OCI-LY7 (cell line): ENCODE data around the gene CCDC88B. TPM values are rescaled to one million over a fixed set of nuclear protein-coding genes. Genes with fewer than 3 reads are reported as not detected.

Experiments
- BruUV-seq: library from RNA; stranded (reverse); fragments of 400-500 nt; replicated peaks from 2 replicates; lab custom pipeline; 2021; lab: Mats Ljungman, UMichigan
- CTCF ChIA-PET: fragments of 300-600 bp; sonication (Branson Sonifier 250); formaldehyde crosslinking; loops from one replicate; lab custom pipeline; 2022; ENCODE audit warnings: antibody characterized with exemption; ENCODE audit not compliant: unreplicated experiment; lab: Charles Lee
- POLR2A ChIA-PET: fragments of 300-600 bp; sonication (Branson Sonifier 250); formaldehyde crosslinking; loops from one replicate; lab custom pipeline; 2022; ENCODE audit warnings: antibody characterized with exemption; lab: Charles Lee
- DNase-seq: peaks from one replicate; pipeline ENCODE4 v3.0.0-alpha.2; 2015; ENCODE audit warnings: low spot score
- H2AFZ ChIP-seq: fragments of 200-600 bp; sonication (generic), shearing (Covaris generic); 2 replicates; pipeline ENCODE4 v1.6.1; 2014; ENCODE audit warnings: mild to moderate bottlenecking, antibody characterized with exemption, low read length, moderate library complexity
- H3K27ac ChIP-seq: fragments of 200-600 bp; sonication (generic); 2 replicates; pipeline ENCODE4 v1.5.1; 2014; ENCODE audit warnings: mixed run types, low read depth, mild to moderate bottlenecking, moderate library complexity, low read length, inconsistent platforms; ENCODE audit not compliant: poor library complexity, severe bottlenecking
- H3K36me3 ChIP-seq: fragments of 200-600 bp; sonication (generic); 2 replicates; pipeline ENCODE4 v1.6.1; 2014; ENCODE audit warnings: mild to moderate bottlenecking, antibody characterized with exemption, low read length, moderate library complexity, mixed read lengths; ENCODE audit not compliant: insufficient read depth
- H3K4me1 ChIP-seq: fragments of 200-600 bp; sonication (generic); 2 replicates; pipeline ENCODE4 v1.5.1; 2014; ENCODE audit warnings: mild to moderate bottlenecking, low read length; ENCODE audit not compliant: insufficient read depth, poor library complexity, severe bottlenecking
- H3K4me2 ChIP-seq: fragments of 200-600 bp; sonication (generic); 2 replicates; pipeline ENCODE4 v1.6.1; 2014; ENCODE audit warnings: mild to moderate bottlenecking, low read length
- H3K4me3 ChIP-seq: fragments of 200-600 bp; sonication (generic); 2 replicates; pipeline ENCODE4 v1.5.1; 2014; ENCODE audit warnings: mild to moderate bottlenecking, low read depth, low read length; ENCODE audit not compliant: poor library complexity, severe bottlenecking
- H3K79me2 ChIP-seq: fragments of 200-600 bp; sonication (generic); 2 replicates; pipeline ENCODE4 v1.6.1; 2016; ENCODE audit warnings: low read depth, mild to moderate bottlenecking, low read length, moderate library complexity, mixed read lengths; ENCODE audit not compliant: insufficient read depth
- H3K9me2 ChIP-seq: fragments of 200-600 bp; sonication (generic); 2 replicates; pipeline ENCODE4 v1.6.1; 2016; ENCODE audit warnings: mild to moderate bottlenecking, low read length, mixed read lengths; ENCODE audit not compliant: insufficient read depth
- H3K9me3 ChIP-seq: fragments of 200-600 bp; sonication (generic); 2 replicates; pipeline ENCODE4 v1.6.1; 2014; ENCODE audit warnings: mild to moderate bottlenecking, mixed run types, low read length, mixed read lengths
- H4K20me1 ChIP-seq: fragments of 200-600 bp; sonication (generic); 2 replicates; pipeline ENCODE4 v1.6.1; 2014; ENCODE audit warnings: mild to moderate bottlenecking, antibody characterized with exemption, low read length, moderate library complexity, mixed read lengths; ENCODE audit not compliant: insufficient read depth
- EZH2phosphoT487 ChIP-seq: fragments of 200-600 bp; sonication (generic); IDR thresholded peaks from 2 replicates; pipeline ENCODE4 v1.6.1; 2018; ENCODE audit warnings: low read depth, borderline replicate concordance, mild to moderate bottlenecking, mixed run types, antibody characterized with exemption, low read length, moderate library complexity, mixed read lengths
- intact Hi-C: fragments of 100-400 bp; cut with micrococcal nuclease; formaldehyde crosslinking; loops from one replicate; pipeline ENCODE4 v1.10.0; 2022; ENCODE audit not compliant: unreplicated experiment
- total RNA-seq, 2 experiments: library from RNA; depleted of rRNA in 1 of 2; stranded (reverse); fragments of >200 nt in 1 of 2; shearing (Covaris generic) in 1 of 2; gene quantifications; 2 replicates each; pipeline ENCODE4 v1.2.3, GENCODE V29; 2014 to 2022
- TF ChIP-seq, protein P1 (sequence below): fragments of 200-600 bp; sonication (generic); conservative IDR thresholded peaks from 2 replicates; pipeline ENCODE4 v1.5.1; 2014; ENCODE audit warnings: mild to moderate bottlenecking, antibody characterized with exemption, low read length, moderate library complexity, mixed read lengths

CCDC88B gene
- total RNA-seq, 2 experiments from 2014 or later, result 40.7 to 67.2 TPM

DNA sequence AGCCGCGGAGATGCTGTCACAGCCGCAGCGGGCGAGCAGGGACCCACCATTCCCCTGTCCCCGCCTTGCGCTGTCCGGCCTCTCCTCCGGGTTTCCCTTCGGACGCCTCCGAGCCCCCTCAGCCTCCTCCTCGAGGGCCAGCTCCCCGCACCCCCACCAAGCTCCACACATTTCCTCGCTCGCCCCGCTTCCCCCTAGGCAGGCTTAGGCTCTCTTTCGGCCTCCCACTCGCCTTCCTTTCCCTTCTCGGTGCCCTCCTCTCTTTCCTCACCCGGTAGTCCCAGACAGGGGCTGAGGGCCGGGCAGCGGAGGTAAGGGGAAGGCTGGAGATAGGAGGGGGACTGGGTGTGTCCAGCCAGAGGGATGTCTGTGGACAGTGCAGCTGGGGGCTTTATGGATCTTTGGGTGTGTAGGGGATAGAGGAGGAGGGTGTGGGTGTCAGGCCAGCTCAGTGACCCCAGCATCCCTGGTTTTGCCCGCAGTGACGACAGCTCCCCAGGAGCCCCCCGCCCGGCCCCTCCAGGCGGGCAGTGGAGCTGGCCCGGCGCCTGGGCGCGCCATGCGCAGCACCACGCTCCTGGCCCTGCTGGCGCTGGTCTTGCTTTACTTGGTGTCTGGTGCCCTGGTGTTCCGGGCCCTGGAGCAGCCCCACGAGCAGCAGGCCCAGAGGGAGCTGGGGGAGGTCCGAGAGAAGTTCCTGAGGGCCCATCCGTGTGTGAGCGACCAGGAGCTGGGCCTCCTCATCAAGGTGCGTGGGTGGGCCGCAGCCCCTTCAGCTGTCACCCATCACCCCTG lies 47.3 kb upstream of the CCDC88B start:
- DNase-seq, result no peak
- no peaks in the 10 kb centered on the region for H3K9me3 ChIP-seq
- no TSS peak for BruUV-seq
- ChIA-PET POLR2A (no interaction called here), CTCF (no interaction called here)
- H3K36me3 ChIP-seq, result no peaks in the 10 kb centered on the region
- no peak overlapping the region for H2AFZ ChIP-seq
- TF ChIP-seq, protein P1, sequence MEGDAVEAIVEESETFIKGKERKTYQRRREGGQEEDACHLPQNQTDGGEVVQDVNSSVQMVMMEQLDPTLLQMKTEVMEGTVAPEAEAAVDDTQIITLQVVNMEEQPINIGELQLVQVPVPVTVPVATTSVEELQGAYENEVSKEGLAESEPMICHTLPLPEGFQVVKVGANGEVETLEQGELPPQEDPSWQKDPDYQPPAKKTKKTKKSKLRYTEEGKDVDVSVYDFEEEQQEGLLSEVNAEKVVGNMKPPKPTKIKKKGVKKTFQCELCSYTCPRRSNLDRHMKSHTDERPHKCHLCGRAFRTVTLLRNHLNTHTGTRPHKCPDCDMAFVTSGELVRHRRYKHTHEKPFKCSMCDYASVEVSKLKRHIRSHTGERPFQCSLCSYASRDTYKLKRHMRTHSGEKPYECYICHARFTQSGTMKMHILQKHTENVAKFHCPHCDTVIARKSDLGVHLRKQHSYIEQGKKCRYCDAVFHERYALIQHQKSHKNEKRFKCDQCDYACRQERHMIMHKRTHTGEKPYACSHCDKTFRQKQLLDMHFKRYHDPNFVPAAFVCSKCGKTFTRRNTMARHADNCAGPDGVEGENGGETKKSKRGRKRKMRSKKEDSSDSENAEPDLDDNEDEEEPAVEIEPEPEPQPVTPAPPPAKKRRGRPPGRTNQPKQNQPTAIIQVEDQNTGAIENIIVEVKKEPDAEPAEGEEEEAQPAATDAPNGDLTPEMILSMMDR, result no peak
- no peak for TF ChIP-seq EZH2phosphoT487
- H3K4me1 ChIP-seq, result no peaks in the 10 kb centered on the region
- H3K79me2 ChIP-seq, result no peaks in the 10 kb centered on the region
- intact Hi-C loops, result no loop called here
- H4K20me1 ChIP-seq, result no peaks in the 10 kb centered on the region
- H3K4me3 ChIP-seq, result no peak overlapping the region
- no peak overlapping the region for H3K27ac ChIP-seq
- H3K4me2 ChIP-seq, result no peak overlapping the region
- no peaks in the 10 kb centered on the region for H3K9me2 ChIP-seq

DNA sequence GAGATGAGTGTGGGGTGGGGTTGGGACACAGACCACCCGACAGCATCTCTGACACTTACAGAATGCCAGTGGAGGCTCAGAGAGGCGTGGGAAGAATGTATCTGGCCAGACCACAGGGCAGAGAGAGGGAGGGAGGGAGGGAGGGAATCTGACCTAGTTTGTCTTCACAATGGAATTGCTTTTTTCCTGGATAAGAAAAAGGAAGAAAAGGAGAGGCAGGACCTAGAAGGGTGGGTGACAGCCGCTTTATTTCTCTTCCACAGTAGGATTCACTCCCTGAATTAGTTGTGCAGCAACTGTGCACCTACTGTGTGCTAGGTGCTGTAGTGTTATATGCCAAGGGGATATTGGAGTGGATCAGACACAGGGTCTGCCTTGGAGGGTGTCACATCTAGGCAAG lies 45.2 kb upstream of the CCDC88B start:
- Histone ChIP-seq H2AFZ (no peak overlapping the region), H3K27ac (no peak overlapping the region), H3K9me3 (no peaks in the 10 kb centered on the region), H4K20me1 (no peaks in the 10 kb centered on the region), H3K79me2 (no peaks in the 10 kb centered on the region), H3K4me2 (no peak overlapping the region), H3K4me3 (no peak overlapping the region), H3K36me3 (no peaks in the 10 kb centered on the region), H3K9me2 (no peaks in the 10 kb centered on the region), H3K4me1 (no peaks in the 10 kb centered on the region)
- intact Hi-C loops, result no loop called here
- DNase-seq, result no peak
- POLR2A ChIA-PET, result no interaction called here
- no TSS peak for BruUV-seq
- TF ChIP-seq, protein P1, result no peak
- TF ChIP-seq EZH2phosphoT487, result no peak
- CTCF ChIA-PET, result no interaction called here

DNA sequence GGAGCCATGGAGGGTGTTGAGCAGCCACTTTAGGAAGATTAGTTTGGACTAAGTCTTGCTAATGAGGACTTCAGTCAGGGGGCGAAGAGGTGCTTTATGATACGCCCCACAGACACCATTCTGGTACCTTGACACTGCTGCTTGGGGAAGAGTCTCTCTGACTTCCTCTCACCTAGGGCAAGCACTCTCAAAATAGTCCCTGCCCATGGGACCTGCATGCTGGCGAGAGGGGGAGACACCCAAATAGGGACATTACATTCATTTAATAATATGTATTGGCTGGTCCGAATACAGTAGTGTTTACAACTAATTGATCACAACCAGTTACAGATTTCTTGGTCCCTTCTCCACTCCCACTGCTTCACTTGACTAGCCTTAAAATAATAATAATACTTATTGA lies 44.2 kb upstream of the CCDC88B start:
- Histone ChIP-seq H3K9me3 (no peaks in the 10 kb centered on the region), H2AFZ (no peak overlapping the region), H3K4me1 (peaks cover 7% of the 10 kb centered on the region), H3K36me3 (no peaks in the 10 kb centered on the region), H3K4me3 (no peak overlapping the region), H3K27ac (no peak overlapping the region), H3K79me2 (no peaks in the 10 kb centered on the region), H3K4me2 (no peak overlapping the region), H3K9me2 (no peaks in the 10 kb centered on the region), H4K20me1 (no peaks in the 10 kb centered on the region)
- BruUV-seq, result no TSS peak
- CTCF ChIA-PET, result no interaction called here
- DNase-seq, result no peak
- TF ChIP-seq, protein P1, result no peak
- no peak for TF ChIP-seq EZH2phosphoT487
- intact Hi-C loops, result no loop called here
- POLR2A ChIA-PET, result no interaction called here
